Activated CD8-positive, alpha-beta memory T cell treated with anti-CD3 and anti-CD28 coated beads, Interleukin-2, amount 50 U/mL, for 1 hour (primary cell): Measurements from ENCODE around the gene MSRB1.

Source experiments
- DNase-seq: peaks from one replicate; pipeline ENCODE4 v3.0.0-alpha.2; 2020; ENCODE audit errors: extremely low read depth

Gene MSRB1, protein sequence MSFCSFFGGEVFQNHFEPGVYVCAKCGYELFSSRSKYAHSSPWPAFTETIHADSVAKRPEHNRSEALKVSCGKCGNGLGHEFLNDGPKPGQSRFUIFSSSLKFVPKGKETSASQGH

GRCh38 chr16:1942810-1943726, at the start of gene MSRB1:
TSS of gene MSRB1 (minus strand) at chr16:1943199. CDS start at chr16:1943156, 43 bp downstream.
- peak; percentile 99 for DNase-seq

GRCh38 chr16:1991948-1992703, 49.1 kb upstream of the MSRB1 start:
- peak; percentile 96 for DNase-seq

- DNase-seq: no peak
These were observed 48.6 kb upstream of the MSRB1 start for GRCh38 chr16:1991588-1991947.

- no peak for DNase-seq
These were observed 48.1 kb upstream of the MSRB1 start for GRCh38 chr16:1991135-1991551.

DNA sequence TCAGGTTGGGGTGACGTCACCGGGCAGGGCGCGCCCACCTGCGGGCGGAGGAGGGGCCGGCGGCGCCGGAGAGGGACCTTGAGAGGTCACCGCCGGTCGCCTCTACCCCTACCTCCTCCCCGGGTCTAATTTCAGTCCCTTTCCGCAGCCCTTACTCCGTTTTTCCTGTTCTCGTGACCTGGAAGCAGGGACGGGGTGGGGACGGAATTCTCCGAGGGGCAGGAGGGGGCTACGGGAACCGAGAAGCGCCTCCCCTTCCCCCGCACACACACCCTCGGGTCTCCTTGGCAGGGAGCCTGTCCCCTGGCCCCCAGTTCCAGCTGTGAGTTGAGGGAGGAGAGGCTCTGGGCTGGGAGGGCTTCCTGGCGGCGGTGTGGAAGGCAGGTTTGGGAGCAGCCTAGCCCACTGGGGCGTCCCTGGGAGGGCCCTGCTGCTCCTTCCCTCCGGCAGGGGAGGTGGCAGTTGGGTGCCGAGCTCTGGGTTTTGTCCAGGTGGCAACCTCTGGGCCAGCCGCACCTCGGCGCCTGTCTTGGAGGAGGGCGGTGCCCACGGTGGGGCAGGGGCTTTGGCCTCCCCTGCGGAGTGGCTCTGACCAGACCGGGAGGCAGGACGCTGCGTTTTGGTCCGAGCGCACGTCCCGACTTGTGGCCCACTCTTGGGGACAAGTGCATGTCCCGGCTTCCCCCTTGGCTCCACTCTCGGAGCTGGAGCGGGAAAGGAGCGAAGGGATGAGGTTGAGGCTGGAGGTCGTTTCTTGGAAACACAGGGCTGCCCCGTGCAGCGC, 47.5 kb upstream of the MSRB1 start:
- DNase-seq: no peak

- DNase-seq: no peak
These were observed 47.0 kb upstream of the MSRB1 start for GRCh38 chr16:1990101-1990350.

DNA sequence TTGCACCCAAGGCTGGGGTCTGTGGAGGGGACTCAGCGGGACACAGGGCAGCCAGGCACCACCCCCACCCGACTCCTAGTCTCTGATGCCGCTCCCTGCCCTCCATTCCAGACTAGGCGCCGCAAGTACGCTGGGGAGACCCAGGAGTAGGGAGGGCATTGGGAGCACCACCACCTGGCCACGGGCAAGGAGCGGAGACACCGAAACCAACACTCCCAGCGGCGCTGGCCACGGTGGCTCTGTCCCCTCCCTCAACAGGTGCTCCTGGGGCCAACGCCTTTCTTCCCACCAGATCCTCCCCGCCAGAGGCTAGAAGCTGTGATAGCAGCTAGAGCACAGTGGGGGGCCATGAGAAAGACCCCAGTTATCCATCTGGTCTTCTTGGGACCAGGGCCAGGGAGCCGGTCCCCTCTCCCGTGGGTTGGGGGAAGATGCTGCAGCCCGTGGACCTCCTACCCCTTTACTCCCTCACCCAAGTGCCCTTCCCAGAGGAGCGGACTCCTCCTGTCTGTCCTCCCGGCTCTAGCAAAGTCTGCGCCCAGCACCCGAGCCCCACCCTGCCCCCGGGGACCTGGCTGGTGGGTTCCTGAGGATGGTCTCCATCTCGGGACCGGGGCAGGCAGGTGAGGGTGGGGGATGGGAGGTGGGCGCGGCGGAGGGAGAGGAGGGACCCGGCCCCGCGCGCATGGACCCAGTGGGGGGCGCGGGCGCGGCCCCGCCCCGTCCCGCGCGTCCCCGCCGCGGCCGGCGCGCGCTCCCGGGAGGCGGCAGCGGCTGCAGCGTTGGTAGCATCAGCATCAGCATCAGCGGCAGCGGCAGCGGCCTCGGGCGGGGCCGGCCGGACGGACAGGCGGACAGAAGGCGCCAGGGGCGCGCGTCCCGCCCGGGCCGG, 46.5 kb upstream of the MSRB1 start, which contains the start of gene SYNGR3:
TSS of gene SYNGR3 (plus strand) at position 762 of the 892 bp plus-strand sequence. CDS start 133 bp downstream, outside the sequence.
- no peak for DNase-seq

DNA sequence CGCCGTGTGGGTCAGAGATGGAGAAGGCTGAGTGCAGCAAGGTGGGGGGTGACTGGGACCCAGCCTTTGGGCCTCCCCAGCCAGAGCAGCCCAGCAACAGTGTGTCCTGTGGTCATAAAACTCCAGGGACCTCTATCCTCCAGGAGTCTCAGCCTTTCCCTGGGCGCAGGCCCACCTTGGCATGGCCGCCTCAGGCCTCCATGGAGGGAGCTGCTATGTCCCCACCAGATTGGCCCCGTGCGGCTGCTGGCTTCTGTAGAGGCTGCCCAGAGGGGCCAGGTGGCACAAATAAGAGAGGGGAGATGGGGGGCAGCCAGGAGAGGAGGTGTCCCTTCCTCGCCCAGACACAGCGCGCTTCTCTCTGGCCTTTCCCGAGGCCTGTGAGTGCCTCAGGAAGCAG, 44.2 kb upstream of the MSRB1 start:
- DNase-seq: no peak

DNA sequence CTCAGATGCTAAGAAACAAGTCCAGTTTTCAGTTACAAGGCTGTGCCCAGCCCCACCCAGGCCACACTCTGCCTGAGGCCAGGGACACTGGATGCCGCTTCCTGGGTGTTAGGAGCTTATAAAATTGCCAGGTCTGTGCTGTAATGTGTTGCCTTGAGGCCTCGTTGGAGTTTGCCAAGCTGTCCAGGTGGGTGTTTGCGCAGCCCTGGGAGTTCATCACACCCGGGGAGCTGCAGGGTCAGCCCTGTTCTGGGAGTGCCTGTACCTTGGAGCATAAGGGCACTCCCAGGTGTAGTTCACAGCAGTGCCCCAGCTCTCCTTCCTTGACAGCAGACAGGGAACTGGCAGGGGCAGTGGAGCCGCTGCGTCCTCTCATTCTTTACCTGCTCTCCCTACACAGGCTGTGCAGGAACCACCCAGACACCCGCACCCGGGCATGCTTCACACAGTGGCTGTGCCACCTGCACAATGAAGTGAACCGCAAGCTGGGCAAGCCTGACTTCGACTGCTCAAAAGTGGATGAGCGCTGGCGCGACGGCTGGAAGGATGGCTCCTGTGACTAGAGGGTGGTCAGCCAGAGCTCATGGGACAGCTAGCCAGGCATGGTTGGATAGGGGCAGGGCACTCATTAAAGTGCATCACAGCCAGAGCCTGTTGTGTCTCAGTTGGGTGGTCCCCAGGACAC, 42.6 kb upstream of the MSRB1 start:
- DNase-seq: no peak

- DNase-seq: no peak
These were observed 41.6 kb upstream of the MSRB1 start for GRCh38 chr16:1984347-1985225.

GRCh38 chr16:1983544-1984346, 40.7 kb upstream of the MSRB1 start, which contains the start of gene GFER:
TSS of gene GFER (plus strand) at chr16:1984193. CDS start at chr16:1984219, 26 bp downstream.
- no peak for DNase-seq

DNA sequence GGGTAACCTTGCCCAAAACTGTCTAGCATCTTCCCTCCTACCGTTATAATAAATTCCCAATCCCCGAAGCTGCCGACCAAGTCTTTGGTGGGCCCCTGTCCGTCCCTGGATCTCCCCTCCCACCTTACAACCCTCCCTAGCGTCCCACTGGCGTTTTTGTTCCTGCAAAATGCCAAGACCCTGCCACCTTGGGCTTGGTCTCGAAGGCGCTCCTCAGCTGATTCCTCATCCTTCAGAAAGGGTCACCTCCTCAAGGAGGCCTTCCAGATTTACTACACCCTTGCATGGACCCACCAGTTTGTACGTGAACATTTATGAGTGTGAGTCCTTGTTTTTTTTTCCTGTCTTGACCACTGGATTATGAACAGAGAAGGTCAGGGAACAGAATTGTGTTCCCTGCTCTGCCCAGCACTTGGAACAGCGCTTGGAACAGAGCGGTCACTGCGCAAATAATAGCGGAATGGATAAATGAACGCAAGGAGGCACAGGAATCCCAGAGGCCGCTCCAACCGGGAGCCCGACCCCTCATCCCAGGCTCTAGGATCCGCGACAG, 40.1 kb upstream of the MSRB1 start:
- no peak for DNase-seq

- no peak for DNase-seq
These were observed 39.0 kb upstream of the MSRB1 start for GRCh38 chr16:1982013-1982433.

DNA sequence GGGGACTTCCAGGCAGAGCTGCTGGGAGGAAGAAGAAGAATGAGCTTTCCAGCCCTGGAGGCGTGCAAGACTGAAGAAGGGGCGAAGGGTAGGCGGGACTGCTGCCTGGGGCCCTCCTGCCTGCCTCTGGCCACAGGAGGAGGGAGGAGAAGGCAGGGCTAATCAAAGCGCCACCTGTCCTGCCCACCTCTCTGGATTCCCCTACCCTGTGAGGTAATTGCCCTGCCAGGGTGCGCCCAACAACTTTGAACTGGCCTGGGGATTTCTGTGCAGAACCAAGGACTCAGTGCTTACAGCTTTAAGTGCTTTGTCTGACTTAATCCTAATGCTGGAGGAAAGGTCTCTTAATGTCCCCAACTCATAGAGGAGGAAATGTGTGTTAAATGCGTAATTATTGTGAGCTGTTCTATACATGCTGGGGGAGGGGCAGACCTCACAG, 38.4 kb upstream of the MSRB1 start, which contains the start of gene NOXO1:
TSS of gene NOXO1 (minus strand) at position 72 of the 439 bp plus-strand sequence. CDS start 290 bp downstream, outside the sequence.
- no peak for DNase-seq

- no peak for DNase-seq
These were observed 37.7 kb upstream of the MSRB1 start for GRCh38 chr16:1980770-1981087.

DNA sequence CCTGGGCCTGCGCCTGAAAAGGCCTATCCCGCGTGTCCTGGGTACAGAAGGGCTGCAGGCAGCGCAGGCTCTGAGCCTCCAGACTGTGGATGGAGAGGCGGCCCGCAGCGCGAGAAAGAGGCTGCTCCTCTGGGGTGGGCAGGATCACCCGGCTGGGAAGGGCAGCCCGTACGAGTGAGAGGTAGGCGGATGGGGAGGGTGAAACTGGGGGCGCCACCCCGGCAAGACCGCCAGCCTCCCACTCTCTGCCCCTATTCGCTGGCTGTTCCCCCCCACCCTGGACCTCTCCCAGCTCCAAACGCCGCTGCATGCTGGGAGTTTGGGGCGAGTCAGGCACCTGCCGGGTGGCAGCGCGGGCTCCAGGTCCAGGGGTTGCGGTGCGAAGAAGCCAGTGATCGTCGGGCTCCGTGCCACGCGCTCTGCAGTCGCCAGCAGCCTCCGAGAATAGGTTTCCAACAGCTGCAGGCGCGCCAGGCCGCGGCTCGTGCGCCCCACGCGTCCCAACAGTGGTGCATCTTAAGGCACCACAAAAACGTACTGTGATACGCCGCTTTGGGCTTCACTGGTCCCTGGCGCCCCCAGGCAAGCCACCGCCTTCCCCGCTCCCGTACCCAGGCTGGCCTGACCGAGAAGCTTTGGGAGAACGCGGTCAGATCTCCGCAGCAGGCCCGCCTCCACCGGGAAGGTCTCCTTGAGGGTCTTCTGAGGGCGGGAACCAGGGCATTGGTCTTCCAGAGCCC, 37.2 kb upstream of the MSRB1 start:
- no peak for DNase-seq
